GM12878 (cell line): ENCODE data around the gene HSD3B1. TPM values are rescaled to one million over a fixed set of nuclear protein-coding genes. Genes with fewer than 3 reads are reported as not detected.

Experiments used
- ATAC-seq: fragments of 200-7000 bp; cut with Tn5 transposase; 3 replicates; pipeline ENCODE4 v1.9.1; 2020; ENCODE audit warnings: mild to moderate bottlenecking, moderate library complexity
- BruUV-seq: library from RNA; stranded (reverse); fragments of 400-500 nt; replicated peaks from 2 replicates; lab custom pipeline; 2021; lab: Mats Ljungman, UMichigan
- CTCF ChIA-PET: fragments of 300-600 bp; sonication (Branson Sonifier 250); formaldehyde crosslinking; extraction: SDS; loops from one replicate; lab custom pipeline; 2021; ENCODE audit warnings: inconsistent platforms; lab: Yijun Ruan, JAX
- POLR2A ChIA-PET: fragments of 350-600 bp; formaldehyde crosslinking; extraction: SDS; loops from one replicate; lab custom pipeline; 2021; ENCODE audit warnings: inconsistent platforms; lab: Charles Lee
- RAD21 ChIA-PET: fragments of 300-600 bp; sonication (Branson Sonifier 250); formaldehyde crosslinking; loops from one replicate; lab custom pipeline; 2023; ENCODE audit warnings: antibody characterized with exemption; ENCODE audit not compliant: unreplicated experiment; lab: Charles Lee
- SMC1A ChIA-PET: fragments of 300-600 bp; sonication (Branson Sonifier 250); formaldehyde crosslinking; loops from one replicate; lab custom pipeline; 2023; ENCODE audit not compliant: unreplicated experiment, uncharacterized antibody; lab: Charles Lee
- DNase-seq: peaks from one replicate; pipeline ENCODE4 v3.0.0-alpha.2; 2011; ENCODE audit warnings: low read depth, low spot score
- FAIRE-seq: peaks from 3 replicates; lab custom pipeline; 2011; peaks lifted over from hg19 to GRCh38; lab: Jason Lieb, UNC
- H2AFZ ChIP-seq: 2 replicates; pipeline ENCODE4 v1.6.0; 2011; ENCODE audit warnings: low read depth, low read length, control low read depth; ENCODE audit not compliant: control insufficient read depth
- H3K27ac ChIP-seq: 2 replicates; pipeline ENCODE4 v1.5.1; 2011; ENCODE audit warnings: control low read depth; ENCODE audit not compliant: control insufficient read depth, insufficient read depth
- H3K27me3 ChIP-seq, 2 experiments: replicated peaks in 1 of 2; 2 replicates each; pipeline versions ENCODE4 v1.6.0 to v1.6.1; 2011; ENCODE audit warnings: low read length in 1 of 2; ENCODE audit not compliant: control insufficient read depth in 2 of 2, insufficient read depth in 2 of 2
- H3K36me3 ChIP-seq, 2 experiments: 2 replicates each; pipeline ENCODE4 v1.5.1; 2011; ENCODE audit warnings: low read length in 1 of 2; ENCODE audit not compliant: control insufficient read depth in 2 of 2, insufficient read depth in 2 of 2
- H3K4me1 ChIP-seq: 2 replicates; pipeline ENCODE4 v1.6.1; 2011; ENCODE audit warnings: mild to moderate bottlenecking, low read length, moderate library complexity, mixed read lengths; ENCODE audit not compliant: control insufficient read depth, insufficient read depth
- H3K4me2 ChIP-seq: 2 replicates; pipeline ENCODE4 v1.6.0; 2011; ENCODE audit warnings: control low read depth; ENCODE audit not compliant: control insufficient read depth, insufficient read depth
- H3K4me3 ChIP-seq: fragments of 200-600 bp; sonication (generic); 2 replicates; pipeline ENCODE4 v1.5.1; 2016
- H3K79me2 ChIP-seq: 2 replicates; pipeline ENCODE4 v1.6.0; 2011; ENCODE audit warnings: low read length; ENCODE audit not compliant: control insufficient read depth, insufficient read depth
- H3K9ac ChIP-seq: 2 replicates; pipeline ENCODE4 v1.8.0; 2011; ENCODE audit warnings: low read length, control low read depth, mixed read lengths; ENCODE audit not compliant: control insufficient read depth, insufficient read depth
- H3K9me3 ChIP-seq: replicated peaks from 3 replicates; pipeline ENCODE4 v1.5.1; 2011; ENCODE audit warnings: mild to moderate bottlenecking, low read length; ENCODE audit not compliant: control insufficient read depth, insufficient read depth
- H4K20me1 ChIP-seq: 2 replicates; pipeline ENCODE4 v1.6.0; 2011; ENCODE audit not compliant: control insufficient read depth, insufficient read depth
- ATF2 ChIP-seq: IDR thresholded peaks from 2 replicates; pipeline ENCODE4 v1.6.1; 2012; ENCODE audit warnings: low read length, inconsistent platforms
- BRCA1 ChIP-seq: IDR thresholded peaks from 2 replicates; pipeline ENCODE4 v1.6.1; 2011; ENCODE audit warnings: low read depth, low read length, improper control_type of control experiment
- CTCF ChIP-seq, 3 experiments: IDR thresholded peaks in 2 of 3; conservative IDR thresholded peaks in 1 of 3; 2 replicates each; pipeline ENCODE4 v1.5.1; 2011; ENCODE audit warnings: low read depth in 3 of 3, low read length in 3 of 3, mild to moderate bottlenecking in 3 of 3, control low read depth in 2 of 3, moderate library complexity in 2 of 3, inconsistent platforms in 1 of 3, mixed read lengths in 1 of 3; ENCODE audit not compliant: control insufficient read depth in 2 of 3, insufficient read depth in 1 of 3; ENCODE audit errors: extremely low read depth in 1 of 3
- HDGF ChIP-seq: fragments of 450-650 bp; IDR thresholded peaks from 2 replicates; pipeline ENCODE4 v1.6.1; 2016; ENCODE audit warnings: antibody characterized with exemption
- IKZF2 ChIP-seq, 2 experiments: fragments of 450-650 bp; IDR thresholded peaks; 2 replicates each; pipeline ENCODE4 v1.6.1; 2017; ENCODE audit warnings: mild to moderate bottlenecking in 2 of 2, moderate library complexity in 2 of 2
- MYB ChIP-seq: fragments of 150-350 bp; IDR thresholded peaks from 2 replicates; pipeline ENCODE4 v1.6.1; 2014; ENCODE audit warnings: mild to moderate bottlenecking, low read depth, low read length, borderline replicate concordance
- MYC ChIP-seq: IDR thresholded peaks from 2 replicates; pipeline ENCODE4 v1.6.1; 2011; ENCODE audit warnings: mild to moderate bottlenecking, low read length, moderate library complexity, inconsistent platforms; ENCODE audit not compliant: insufficient read depth, insufficient replicate concordance, insufficient read length, severe bottlenecking
- NFYA ChIP-seq: IDR thresholded peaks from 2 replicates; pipeline ENCODE4 v1.6.1; 2011; ENCODE audit warnings: low read depth, mild to moderate bottlenecking, low read length, improper control_type of control experiment, borderline replicate concordance
- NFYB ChIP-seq: IDR thresholded peaks from 2 replicates; pipeline ENCODE4 v1.6.1; 2011; ENCODE audit warnings: low read depth, mild to moderate bottlenecking, low read length, improper control_type of control experiment, moderate library complexity; ENCODE audit not compliant: insufficient read depth
- NRF1 ChIP-seq: conservative IDR thresholded peaks from 2 replicates; pipeline ENCODE4 v1.6.1; 2011; ENCODE audit warnings: mild to moderate bottlenecking, low read depth, low read length, improper control_type of control experiment
- RAD21 ChIP-seq: IDR thresholded peaks from 2 replicates; pipeline ENCODE4 v1.6.1; 2011; ENCODE audit warnings: mild to moderate bottlenecking, low read depth, low read length, moderate library complexity; ENCODE audit not compliant: insufficient read depth
- SMARCA5 ChIP-seq: fragments of 450-650 bp; IDR thresholded peaks from 2 replicates; pipeline ENCODE4 v1.6.1; 2017; ENCODE audit warnings: mild to moderate bottlenecking
- ZNF207 ChIP-seq: fragments of 450-650 bp; IDR thresholded peaks from 2 replicates; pipeline ENCODE4 v1.6.1; 2014; ENCODE audit warnings: antibody characterized with exemption, mild to moderate bottlenecking, borderline replicate concordance
- WGBS: methylation state at CpG from one replicate; pipeline ENCODE4 v1.1.6; 2016; ENCODE audit warnings: low lambda C conversion rate; ENCODE audit not compliant: insufficient replicate concordance, insufficient coverage; ENCODE audit errors: missing lambda C conversion rate; 5-methylcytosine and 5-hydroxymethylcytosine counted together
- in situ Hi-C: fragments of 300-500 bp; cut with MboI; formaldehyde crosslinking; loops from 9 replicates; pipeline ENCODE4 v1.14.3; 2018; ENCODE audit warnings: mixed read lengths
- intact Hi-C: fragments of 100-400 bp; cut with micrococcal nuclease; formaldehyde crosslinking; loops from one replicate; pipeline ENCODE4 v1.14.2; 2022; ENCODE audit not compliant: unreplicated experiment
- polyA plus RNA-seq, 11 experiments: library from polyadenylated mRNA; depleted of rRNA in 4 of 11; unstranded in 6 of 11; stranded (reverse) in 5 of 11; fragments of >200 nt; fragmentation: Nextera tagmentation in 4 of 11; fragmentation: Illumina TruSeq in 1 of 11; extraction: Ambion mirVana in 4 of 11; extraction: Trizol in 1 of 11; gene quantifications; 1 replicate in 1 of 11; 2 replicates in 10 of 11; pipeline versions ENCODE4 v1.2.1 to v1.2.3, GENCODE V29; 2011 to 2016; ENCODE audit warnings: inconsistent platforms in 2 of 11, missing spikeins in 2 of 11, low read depth in 1 of 11
- total RNA-seq, 4 experiments: library from RNA; depleted of rRNA in 3 of 4; stranded (reverse); fragments of >200 nt in 3 of 4; fragmentation: Illumina TruSeq in 1 of 4; extraction: Trizol in 1 of 4; gene quantifications; 2 replicates each; pipeline versions ENCODE4 v1.2.1 to v1.2.3, GENCODE V29; 2013 to 2021

Gene HSD3B1
- total and polyA plus RNA-seq, 10 of the 15 experiments (the other 5 are each of a cell fraction or from before 2014, with no cell fraction given), result not detected

GRCh38 chr1:119544165-119544762 is 37.3 kb downstream of the HSD3B1 start:
- ChIA-PET RAD21 (interaction anchor here (0.7 to 1.0 kb wide), 2 partner anchors 69 to 172 kb away, joined by 3 read pairs; no protein-coding TSS in a partner anchor), POLR2A (no interaction called here), SMC1A (interaction anchor here (0.7 to 1.1 kb wide), 3 partner anchors 19 to 220 kb away, joined by 3 read pairs; no protein-coding TSS in a partner anchor), CTCF (interaction anchor here (1.0 to 1.4 kb wide), 4 partner anchors 13 to 171 kb away, joined by 3 to 4 read pairs (median 4); no protein-coding TSS in a partner anchor)
- WGBS, result 33% methylated on average over 3 of the region's 3 CpGs
- in situ Hi-C loops (no loop called here), intact Hi-C loops (loop anchor here (5.0 kb wide), 1 partner anchor 262 kb away; no protein-coding TSS in a partner anchor)
- H2AFZ ChIP-seq, result no peak overlapping the region
- no peaks in the 10 kb centered on the region for H4K20me1 ChIP-seq
- BruUV-seq, result no TSS peak
- H3K4me3 ChIP-seq, result no peak overlapping the region
- H3K36me3 ChIP-seq, result no peaks in the 10 kb centered on the region
- DNase-seq, result no peak
- peaks cover 0 to 4% of the 10 kb centered on the region in 2 experiments; a peak in 1 of 4 replicates for H3K27me3 ChIP-seq
- H3K4me2 ChIP-seq, result no peak overlapping the region
- no peak overlapping the region for H3K9ac ChIP-seq
- no peak overlapping the region for H3K27ac ChIP-seq
- no peaks in the 10 kb centered on the region for H3K79me2 ChIP-seq
- FAIRE-seq, result peak; percentile 57
- TF ChIP-seq RAD21 (no peak), CTCF (IDR thresholded peaks at IDR 0.05 in 2 of 3, conservative IDR thresholded peaks at IDR 0.05 in 1 of 3; ENCODE audit: control insufficient read depth in 2 of 3, extremely low read depth in 1 of 3, insufficient read depth in 1 of 3, low read depth in 3 of 3, low read length in 3 of 3) (peak; percentile 34 to 69 (median 63))
- no peaks in the 10 kb centered on the region for H3K4me1 ChIP-seq
- ATAC-seq, result peak; percentile 72
- no peaks in the 10 kb centered on the region for H3K9me3 ChIP-seq

GRCh38 chr1:119546641-119547040 is 39.6 kb downstream of the HSD3B1 start:
- ATAC-seq, result no peak
- WGBS, result 0% methylated on average over 1 of the region's 1 CpG
- POLR2A ChIA-PET, result no interaction called here
- TF ChIP-seq NFYB (no peak), ATF2 (no peak), MYB (no peak), NRF1 (no peak), HDGF (no peak), SMARCA5 (no peak), NFYA (no peak), IKZF2 (IDR thresholded peaks at IDR 0.05) (no peak), ZNF207 (no peak), BRCA1 (no peak), MYC (no peak)

More at GRCh38 chr1:119546641-119547040, 39.6 kb downstream of the HSD3B1 start:
- Histone ChIP-seq H3K27me3 (peaks cover 0 to 4% of the 10 kb centered on the region in 2 experiments; a peak in 1 of 4 replicates), H3K27ac (no peak overlapping the region), H3K4me1 (no peaks in the 10 kb centered on the region), H3K79me2 (no peaks in the 10 kb centered on the region), H3K36me3 (no peaks in the 10 kb centered on the region), H3K9ac (no peak overlapping the region), H3K9me3 (no peaks in the 10 kb centered on the region), H4K20me1 (no peaks in the 10 kb centered on the region), H2AFZ (no peak overlapping the region), H3K4me2 (no peak overlapping the region), H3K4me3 (no peak overlapping the region)
- no TSS peak for BruUV-seq
- FAIRE-seq, result no peak
- in situ Hi-C loops (no loop called here), intact Hi-C loops (loop anchor here (5.0 kb wide), 1 partner anchor 174 kb away; no protein-coding TSS in a partner anchor)
- CTCF ChIA-PET, result interaction anchor here (0.8 to 1.3 kb wide), 3 partner anchors 115 to 173 kb away, joined by 3 read pairs; no protein-coding TSS in a partner anchor
- RAD21 ChIA-PET, result no interaction called here
- SMC1A ChIA-PET, result no interaction called here
- DNase-seq, result no peak
